Immature natural killer cell (primary cell): Measurements from ENCODE around the gene ALK. TPM values are rescaled to one million over a fixed set of nuclear protein-coding genes. Genes with fewer than 3 reads are reported as not detected.

Source experiments
- DNase-seq, 3 donors: peaks; one replicate each; pipeline ENCODE4 v3.0.0; 2022; ENCODE audit warnings: mixed read lengths in 1 of 3
- H3K27ac Mint-ChIP-seq, 6 donors: one replicate each; pipeline ENCODE4 v1.8.0; 2020; ENCODE audit warnings: mixed read lengths in 6 of 6, mild to moderate bottlenecking in 5 of 6, inconsistent platforms in 4 of 6, moderate library complexity in 3 of 6
- H3K27me3 Mint-ChIP-seq, 3 donors: one replicate each; pipeline ENCODE4 v1.8.0; 2020 to 2021; ENCODE audit warnings: low read depth in 3 of 3, mild to moderate bottlenecking in 3 of 3, mixed read lengths in 3 of 3, moderate library complexity in 3 of 3, inconsistent platforms in 1 of 3
- H3K36me3 Mint-ChIP-seq, 3 donors: one replicate each; pipeline ENCODE4 v1.8.0; 2020; ENCODE audit warnings: mixed read lengths in 3 of 3, inconsistent platforms in 2 of 3, mild to moderate bottlenecking in 2 of 3
- H3K4me1 Mint-ChIP-seq, 2 donors: one replicate each; pipeline ENCODE4 v1.8.0; 2020; ENCODE audit warnings: inconsistent platforms in 2 of 2, mild to moderate bottlenecking in 2 of 2, mixed read lengths in 2 of 2, moderate library complexity in 1 of 2
- H3K4me3 Mint-ChIP-seq, 5 donors: one replicate each; pipeline ENCODE4 v1.8.0; 2020; ENCODE audit warnings: mild to moderate bottlenecking in 5 of 5, mixed read lengths in 5 of 5, inconsistent platforms in 3 of 5, moderate library complexity in 3 of 5
- H3K9me3 Mint-ChIP-seq, 6 donors: one replicate each; pipeline ENCODE4 v1.8.0; 2020; ENCODE audit warnings: mild to moderate bottlenecking in 6 of 6, mixed read lengths in 6 of 6, inconsistent platforms in 4 of 6, moderate library complexity in 3 of 6
- polyA plus RNA-seq, 3 donors: library from polyadenylated mRNA; unstranded; fragments of 300-500 nt; fragmentation: Illumina TruSeq; gene quantifications; one replicate each; pipeline ENCODE4 v1.2.3, GENCODE V29; 2021

ALK gene
- polyA plus RNA-seq, 3 donors from 2014 or later = not detected

DNA sequence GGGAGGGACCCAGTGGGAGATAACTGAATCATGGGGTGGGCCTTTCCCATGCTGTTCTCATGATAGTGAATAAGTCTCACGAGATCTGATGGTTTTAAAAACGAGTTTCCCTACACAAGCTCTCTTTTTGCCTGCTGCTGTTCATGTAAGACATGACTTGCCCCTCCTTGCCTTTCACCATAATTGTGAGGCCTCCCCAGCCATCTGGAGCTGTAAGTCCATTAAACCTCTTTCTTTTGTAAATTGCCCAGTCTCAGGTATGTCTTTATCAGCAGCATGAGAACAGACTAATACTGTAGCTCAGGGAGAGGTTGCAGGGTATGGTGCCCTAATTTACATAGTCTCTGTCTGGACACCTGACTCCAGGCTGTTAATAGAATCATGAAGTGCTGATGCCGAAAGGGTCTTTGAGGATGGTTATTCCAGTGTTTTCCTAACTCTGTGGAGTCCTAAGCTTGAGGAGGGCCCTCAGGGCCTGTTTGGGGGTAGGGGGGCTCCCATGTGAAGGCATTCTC, 343.2 kb downstream of the ALK start:
- H3K27me3 Mint-ChIP-seq = peaks cover 3 to 12% (median 3%) of the 10 kb centered on the region in 3 donors
- H3K9me3 Mint-ChIP-seq = no peaks in the 10 kb centered on the region
- no peak overlapping the region for H3K4me3 Mint-ChIP-seq
- no peak for DNase-seq
- no peaks in the 10 kb centered on the region for H3K4me1 Mint-ChIP-seq
- no peak overlapping the region for H3K27ac Mint-ChIP-seq
- H3K36me3 Mint-ChIP-seq = no peaks in the 10 kb centered on the region

DNA sequence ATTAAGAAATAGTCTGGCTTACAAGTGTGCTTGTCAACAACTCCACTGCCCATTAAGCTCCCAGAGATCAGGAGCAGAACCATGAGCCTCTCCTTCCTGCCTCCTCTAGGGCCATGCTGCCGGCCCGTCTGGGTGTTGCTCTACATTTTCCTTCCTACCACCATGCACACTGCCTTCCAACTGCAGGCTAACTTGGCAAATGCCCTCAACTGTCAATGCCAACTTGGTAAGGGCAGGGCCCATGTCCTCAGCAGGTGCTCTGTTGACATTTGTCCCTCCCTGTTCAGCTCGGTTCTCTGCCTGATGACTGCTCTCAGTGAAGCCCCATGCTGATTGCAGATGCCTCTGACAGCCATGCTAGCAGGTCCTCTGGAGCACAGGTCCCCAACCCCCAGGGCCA, 345.2 kb downstream of the ALK start:
- H3K36me3 Mint-ChIP-seq = no peaks in the 10 kb centered on the region
- H3K9me3 Mint-ChIP-seq = no peaks in the 10 kb centered on the region
- no peak overlapping the region for H3K4me3 Mint-ChIP-seq
- H3K27ac Mint-ChIP-seq = no peak overlapping the region
- no peaks in the 10 kb centered on the region for H3K4me1 Mint-ChIP-seq
- H3K27me3 Mint-ChIP-seq = peaks cover 1 to 12% (median 7%) of the 10 kb centered on the region in 3 donors
- DNase-seq = no peak

DNA sequence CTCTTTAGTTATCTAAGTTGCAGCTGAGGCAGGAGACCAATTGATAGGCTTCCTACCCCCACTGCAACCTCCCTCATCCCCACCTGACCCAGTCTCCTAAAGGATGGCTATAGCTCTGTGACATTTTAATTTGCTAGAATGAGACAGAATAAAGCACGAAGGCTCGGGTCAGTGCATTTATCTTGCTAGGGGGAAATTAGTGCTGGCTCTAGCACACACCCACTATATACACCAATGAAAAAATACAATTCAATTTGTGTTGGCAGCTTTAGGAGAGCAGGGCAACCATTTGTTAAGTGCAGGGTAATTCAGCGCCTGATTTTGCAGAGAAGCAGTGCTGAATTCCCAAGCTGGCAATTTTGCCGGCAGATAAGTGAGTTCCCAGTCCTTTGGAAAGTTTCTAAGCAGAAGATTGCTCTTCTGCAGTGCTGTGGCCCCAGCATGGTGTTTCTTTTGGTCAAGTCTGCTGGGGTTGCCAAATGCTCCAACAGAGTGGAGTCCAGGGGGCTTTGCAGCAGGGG, 346.0 kb downstream of the ALK start:
- no peak for DNase-seq
- H3K36me3 Mint-ChIP-seq = no peaks in the 10 kb centered on the region
- H3K4me3 Mint-ChIP-seq = no peak overlapping the region
- H3K9me3 Mint-ChIP-seq = no peaks in the 10 kb centered on the region
- no peak overlapping the region for H3K27ac Mint-ChIP-seq
- no peaks in the 10 kb centered on the region for H3K4me1 Mint-ChIP-seq
- H3K27me3 Mint-ChIP-seq = peaks cover 1 to 12% (median 7%) of the 10 kb centered on the region in 3 donors

DNA sequence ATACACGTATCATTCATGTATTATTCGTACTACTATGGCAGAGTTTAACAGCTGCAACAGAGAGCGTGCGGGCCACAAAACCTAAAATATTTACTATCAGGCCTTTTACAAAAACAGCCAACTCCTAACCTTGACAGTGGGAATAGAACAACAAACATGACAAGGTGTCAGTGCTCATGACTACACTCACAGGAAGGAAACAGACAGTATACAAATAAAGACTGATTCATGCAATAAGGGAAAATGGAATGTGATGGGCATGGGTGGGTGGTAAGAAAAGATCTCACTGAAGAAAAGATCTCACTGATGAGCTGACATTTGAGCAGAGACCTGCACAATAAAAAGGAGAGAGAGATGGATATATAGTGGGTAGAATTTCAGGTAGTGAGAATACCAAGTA, 347.8 kb downstream of the ALK start:
- H3K9me3 Mint-ChIP-seq = no peaks in the 10 kb centered on the region
- H3K4me1 Mint-ChIP-seq = no peaks in the 10 kb centered on the region
- H3K36me3 Mint-ChIP-seq = no peaks in the 10 kb centered on the region
- H3K4me3 Mint-ChIP-seq = no peak overlapping the region
- H3K27me3 Mint-ChIP-seq = peaks cover 1 to 9% (median 6%) of the 10 kb centered on the region in 3 donors
- no peak overlapping the region for H3K27ac Mint-ChIP-seq
- no peak for DNase-seq

DNA sequence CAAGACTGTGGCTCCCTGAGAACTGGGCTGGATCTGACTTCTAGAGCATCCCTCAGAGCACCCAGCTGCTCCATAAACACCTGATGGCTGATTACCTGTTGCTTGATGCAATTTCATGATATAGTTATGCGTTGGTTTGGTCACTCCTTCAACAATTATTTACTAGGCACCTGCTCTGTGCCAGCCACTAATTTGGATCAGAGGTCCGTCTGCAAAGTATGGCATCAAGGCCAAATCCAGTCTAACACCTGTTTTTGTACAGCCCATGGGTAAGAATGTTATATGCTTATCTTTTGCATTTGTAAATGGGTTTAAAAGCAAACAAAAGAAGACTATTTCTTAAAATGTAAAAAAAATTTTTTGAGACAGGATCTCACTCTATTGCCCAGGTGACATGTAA, 348.2 kb downstream of the ALK start:
- DNase-seq = no peak
- Mint-ChIP-seq H3K27me3 (peaks cover 1 to 9% (median 6%) of the 10 kb centered on the region in 3 donors), H3K9me3 (no peaks in the 10 kb centered on the region), H3K4me3 (no peak overlapping the region), H3K4me1 (no peaks in the 10 kb centered on the region), H3K36me3 (no peaks in the 10 kb centered on the region), H3K27ac (no peak overlapping the region)

DNA sequence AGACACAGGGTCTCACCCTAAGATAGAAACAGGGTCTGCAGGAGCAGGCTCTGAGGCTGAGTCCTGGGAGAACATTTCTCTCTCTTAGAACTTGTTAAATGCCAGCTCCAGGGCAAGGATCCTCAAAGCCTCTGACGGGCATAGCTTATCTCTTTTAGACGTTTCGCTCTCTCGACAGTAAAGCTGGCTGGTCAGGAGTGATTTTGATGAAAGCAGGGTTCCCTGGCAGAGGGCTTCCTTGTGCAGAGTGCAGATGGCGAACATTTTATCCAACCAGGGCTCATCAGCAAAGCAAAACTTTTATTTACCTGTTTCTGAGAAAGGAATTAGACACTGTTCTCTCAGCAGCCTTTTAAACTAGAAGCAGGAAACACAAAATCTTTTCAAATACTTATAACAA, 350.8 kb downstream of the ALK start:
- no peaks in the 10 kb centered on the region for H3K36me3 Mint-ChIP-seq
- no peaks in the 10 kb centered on the region for H3K4me1 Mint-ChIP-seq
- H3K27me3 Mint-ChIP-seq = peaks cover 0 to 6% (median 4%) of the 10 kb centered on the region in 3 donors
- no peak for DNase-seq
- no peak overlapping the region for H3K4me3 Mint-ChIP-seq
- H3K9me3 Mint-ChIP-seq = no peaks in the 10 kb centered on the region
- no peak overlapping the region for H3K27ac Mint-ChIP-seq

DNA sequence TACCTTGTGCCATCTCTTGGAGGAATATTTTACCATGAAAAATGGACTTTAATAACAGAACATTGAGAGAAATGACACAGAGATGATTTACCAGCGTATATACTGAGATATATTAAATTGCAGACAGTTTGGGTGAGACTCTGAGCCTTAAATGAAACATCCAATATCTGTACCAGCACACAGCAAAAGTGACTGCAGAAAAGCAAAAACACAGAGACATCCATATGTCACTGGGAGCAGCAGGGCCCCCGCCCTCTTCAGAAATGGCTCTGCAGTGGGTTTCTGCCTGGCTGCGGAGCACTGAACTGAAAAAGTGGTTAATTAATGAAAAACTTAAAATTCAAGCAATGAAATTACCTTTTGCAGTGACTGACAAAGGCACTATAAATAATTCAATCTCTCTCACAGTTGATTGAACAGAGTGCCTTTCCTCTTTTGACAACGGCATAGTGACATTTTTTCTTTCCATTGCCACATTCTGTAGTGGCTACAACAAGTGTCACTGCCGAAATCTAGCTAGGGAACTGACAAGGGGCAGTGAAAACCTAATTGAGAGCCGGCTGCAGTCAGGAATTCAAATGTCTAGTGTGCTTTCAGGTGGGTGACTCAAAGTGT, 353.4 kb downstream of the ALK start:
- DNase-seq = no peak
- Mint-ChIP-seq H3K9me3 (no peaks in the 10 kb centered on the region), H3K27ac (no peak overlapping the region), H3K36me3 (no peaks in the 10 kb centered on the region), H3K4me1 (no peaks in the 10 kb centered on the region), H3K27me3 (peaks cover 0 to 6% (median 3%) of the 10 kb centered on the region in 3 donors), H3K4me3 (no peak overlapping the region)

DNA sequence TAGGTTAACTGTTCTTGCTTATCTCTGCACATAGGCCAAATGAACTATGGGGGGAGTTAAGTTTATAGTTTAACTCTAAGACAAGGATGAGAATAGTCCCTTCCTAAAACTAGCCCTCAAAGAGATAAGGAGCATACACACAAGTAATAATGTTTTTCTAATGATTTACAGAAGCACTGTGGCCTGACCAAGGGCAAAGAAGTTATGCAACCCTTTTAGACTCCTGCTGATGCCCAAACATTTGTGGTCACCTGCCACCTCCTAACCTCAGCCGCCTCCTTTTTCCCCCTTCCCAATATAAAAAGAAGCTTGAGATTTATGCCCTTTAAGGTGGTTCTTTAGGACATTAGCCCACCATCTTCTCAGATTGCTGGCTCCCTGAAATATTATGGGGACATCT, 357.7 kb downstream of the ALK start:
- H3K27ac Mint-ChIP-seq = no peak overlapping the region
- H3K9me3 Mint-ChIP-seq = no peaks in the 10 kb centered on the region
- no peak for DNase-seq
- H3K27me3 Mint-ChIP-seq = peaks cover 0 to 7% (median 3%) of the 10 kb centered on the region in 3 donors
- no peaks in the 10 kb centered on the region for H3K4me1 Mint-ChIP-seq
- H3K36me3 Mint-ChIP-seq = no peaks in the 10 kb centered on the region
- H3K4me3 Mint-ChIP-seq = no peak overlapping the region

DNA sequence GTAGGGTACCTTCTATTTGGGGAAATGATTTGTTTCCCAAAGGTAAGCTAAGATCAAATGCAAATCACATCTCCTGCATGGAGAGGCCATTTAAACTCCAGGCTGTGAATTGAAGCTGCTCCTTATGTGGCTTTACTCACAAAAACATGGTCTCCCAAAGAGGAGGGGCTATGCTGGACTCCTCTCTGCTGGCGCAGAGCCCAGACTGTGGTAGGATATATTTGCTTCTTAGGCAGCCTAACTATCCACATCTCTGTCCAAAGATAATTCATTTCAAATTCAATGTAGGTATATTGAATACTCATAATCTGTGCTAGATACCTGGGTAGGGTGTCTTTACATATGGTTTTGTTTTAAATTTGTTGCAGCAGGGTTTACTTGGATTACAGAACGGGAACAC, 358.5 kb downstream of the ALK start:
- no peak overlapping the region for H3K4me3 Mint-ChIP-seq
- no peak overlapping the region for H3K27ac Mint-ChIP-seq
- H3K4me1 Mint-ChIP-seq = no peaks in the 10 kb centered on the region
- peaks cover 2 to 10% (median 3%) of the 10 kb centered on the region in 3 donors for H3K27me3 Mint-ChIP-seq
- no peaks in the 10 kb centered on the region for H3K36me3 Mint-ChIP-seq
- no peaks in the 10 kb centered on the region for H3K9me3 Mint-ChIP-seq
- DNase-seq = no peak

DNA sequence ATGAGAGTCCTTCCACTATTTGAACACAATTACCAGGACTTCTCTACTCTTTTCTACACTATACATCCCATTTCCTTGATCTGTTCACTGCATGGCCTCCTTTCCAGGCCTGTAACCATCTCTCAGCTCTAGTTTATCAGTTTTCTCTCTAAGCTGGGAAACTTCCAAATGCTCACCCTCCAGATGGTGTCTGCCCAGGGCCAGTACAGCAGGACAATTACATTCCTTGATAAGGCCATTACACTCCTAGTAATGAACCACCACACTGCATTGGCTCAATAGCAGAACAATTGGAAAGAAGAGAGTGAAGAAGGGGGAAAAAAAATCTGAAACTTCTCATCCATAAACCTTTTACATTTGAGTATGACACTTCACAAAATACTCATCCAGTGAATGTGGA, 359.1 kb downstream of the ALK start:
- H3K9me3 Mint-ChIP-seq = no peaks in the 10 kb centered on the region
- H3K36me3 Mint-ChIP-seq = no peaks in the 10 kb centered on the region
- H3K27ac Mint-ChIP-seq = no peak overlapping the region
- H3K4me1 Mint-ChIP-seq = no peaks in the 10 kb centered on the region
- H3K4me3 Mint-ChIP-seq = no peak overlapping the region
- DNase-seq = no peak
- peaks cover 2 to 11% (median 3%) of the 10 kb centered on the region in 3 donors for H3K27me3 Mint-ChIP-seq

DNA sequence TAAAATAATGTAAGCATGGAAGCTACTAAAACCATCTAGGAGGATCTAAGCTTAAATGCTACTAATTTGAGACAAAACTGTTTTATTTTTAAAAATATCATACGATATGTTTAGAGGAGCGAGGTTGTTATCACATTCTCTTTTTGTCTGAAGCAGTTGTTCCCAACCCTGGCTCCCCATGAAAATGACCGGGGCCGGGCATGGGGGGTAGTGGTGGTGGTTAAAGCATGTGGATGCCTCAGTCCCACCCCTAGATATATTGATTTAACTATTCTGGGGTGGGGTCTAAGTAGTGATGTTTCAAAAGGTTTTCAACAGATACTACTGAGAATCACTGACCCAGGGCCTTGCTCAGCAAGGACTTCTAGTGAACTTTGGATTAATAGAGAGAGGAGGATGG, 359.8 kb downstream of the ALK start:
- H3K36me3 Mint-ChIP-seq = no peaks in the 10 kb centered on the region
- no peak for DNase-seq
- no peaks in the 10 kb centered on the region for H3K4me1 Mint-ChIP-seq

DNA sequence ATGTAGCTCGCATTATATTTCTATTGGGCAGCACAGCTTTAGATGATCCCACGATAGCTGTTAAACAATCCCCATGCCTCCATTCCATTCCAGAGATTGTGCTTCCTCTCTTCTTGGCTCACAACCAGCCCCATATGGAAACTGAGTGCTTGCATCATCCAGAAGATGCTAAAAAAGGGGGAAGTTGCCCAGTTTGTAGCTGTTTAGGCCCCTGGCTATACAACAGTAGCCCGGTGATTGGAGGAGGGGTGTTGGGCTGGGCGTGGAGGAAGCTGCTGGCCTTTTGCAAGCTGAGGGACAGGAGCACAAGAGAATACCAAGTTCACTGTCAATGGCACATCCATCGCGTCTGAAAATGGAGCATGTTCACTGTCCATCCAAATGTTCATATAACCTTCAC, 360.2 kb downstream of the ALK start:
- no peak for DNase-seq
- H3K27me3 Mint-ChIP-seq = peaks cover 2 to 11% (median 3%) of the 10 kb centered on the region in 3 donors
- no peak overlapping the region for H3K27ac Mint-ChIP-seq
- H3K9me3 Mint-ChIP-seq = no peaks in the 10 kb centered on the region
- no peaks in the 10 kb centered on the region for H3K4me1 Mint-ChIP-seq
- H3K4me3 Mint-ChIP-seq = no peak overlapping the region
- no peaks in the 10 kb centered on the region for H3K36me3 Mint-ChIP-seq

More for the DNA sequence above, 359.8 kb downstream of the ALK start:
- Mint-ChIP-seq H3K27ac (no peak overlapping the region), H3K27me3 (peaks cover 2 to 11% (median 3%) of the 10 kb centered on the region in 3 donors), H3K9me3 (no peaks in the 10 kb centered on the region), H3K4me3 (no peak overlapping the region)

DNA sequence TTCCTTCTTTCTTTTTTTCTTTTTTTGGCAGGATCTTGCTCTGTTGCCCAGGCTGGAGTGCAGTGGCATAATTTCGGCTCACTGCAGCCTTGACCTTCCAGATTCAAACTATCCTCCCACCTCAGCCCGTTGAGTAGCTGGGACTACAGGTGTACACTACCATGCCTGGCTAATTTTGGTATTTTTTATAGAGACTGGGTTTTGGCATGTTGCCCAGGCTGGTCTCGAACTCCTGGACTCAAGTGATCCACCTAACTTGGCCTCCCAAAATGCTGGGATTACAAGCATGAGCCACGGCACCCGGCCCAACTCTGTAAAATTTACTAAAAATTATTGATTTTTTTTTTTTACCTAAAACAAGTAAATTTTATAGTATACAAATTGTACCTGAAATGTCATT, 360.8 kb downstream of the ALK start:
- Mint-ChIP-seq H3K4me3 (no peak overlapping the region), H3K4me1 (no peaks in the 10 kb centered on the region), H3K27me3 (peaks cover 2 to 11% (median 3%) of the 10 kb centered on the region in 3 donors), H3K9me3 (no peaks in the 10 kb centered on the region), H3K27ac (no peak overlapping the region), H3K36me3 (no peaks in the 10 kb centered on the region)
- no peak for DNase-seq

DNA sequence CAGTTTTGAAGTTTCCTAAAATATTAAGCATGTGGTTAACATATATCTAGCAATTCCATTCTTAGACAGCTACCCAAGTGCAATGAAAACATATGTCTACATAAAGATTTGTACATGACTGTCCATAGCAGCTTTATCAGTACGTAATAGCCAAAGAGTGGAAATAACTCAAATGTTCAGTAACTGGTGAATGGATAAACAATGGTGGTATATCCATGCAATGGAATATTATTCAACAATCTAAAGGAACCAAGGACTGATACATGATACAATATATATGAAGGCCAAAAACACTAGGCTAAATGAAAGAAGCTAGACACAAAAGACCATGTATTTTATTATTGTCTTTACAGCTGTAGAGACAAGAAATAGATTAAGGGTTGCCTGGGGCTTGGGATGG, 361.4 kb downstream of the ALK start:
- H3K27me3 Mint-ChIP-seq = peaks cover 3 to 11% (median 3%) of the 10 kb centered on the region in 3 donors
- no peaks in the 10 kb centered on the region for H3K4me1 Mint-ChIP-seq
- no peak overlapping the region for H3K4me3 Mint-ChIP-seq
- DNase-seq = no peak
- no peaks in the 10 kb centered on the region for H3K9me3 Mint-ChIP-seq
- H3K27ac Mint-ChIP-seq = no peak overlapping the region
- H3K36me3 Mint-ChIP-seq = no peaks in the 10 kb centered on the region

DNA sequence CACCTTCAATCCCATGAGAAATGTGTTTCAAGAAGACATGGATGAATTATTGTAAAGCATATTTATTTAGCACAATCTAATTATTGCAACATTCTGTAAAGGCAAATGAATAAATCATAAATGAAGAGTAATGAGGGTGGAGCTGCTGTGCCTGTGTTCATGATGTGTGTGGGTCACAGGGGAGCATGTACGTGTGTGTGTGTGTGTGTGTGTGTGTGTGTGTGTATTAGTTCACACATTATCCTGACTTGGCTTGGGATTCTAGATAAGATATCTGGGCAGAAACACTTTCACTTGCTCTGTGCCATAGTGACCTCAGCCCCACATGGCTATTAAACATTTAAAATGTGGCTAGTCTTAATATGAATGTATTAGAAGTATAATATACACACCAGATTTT, 361.8 kb downstream of the ALK start:
- DNase-seq = no peak
- no peak overlapping the region for H3K27ac Mint-ChIP-seq
- no peaks in the 10 kb centered on the region for H3K36me3 Mint-ChIP-seq
- H3K27me3 Mint-ChIP-seq = peaks cover 0 to 11% (median 5%) of the 10 kb centered on the region in 3 donors
- H3K4me1 Mint-ChIP-seq = no peaks in the 10 kb centered on the region
- no peak overlapping the region for H3K4me3 Mint-ChIP-seq
- no peaks in the 10 kb centered on the region for H3K9me3 Mint-ChIP-seq
